HG02970 (cell line): ENCODE results near the gene LSM3.

Experiments
- ATAC-seq: cut with Tn5 transposase; IDR thresholded peaks from one replicate; pipeline ENCODE4 v1.9.1; 2021; ENCODE audit warnings: mild to moderate bottlenecking, moderate library complexity, moderate number of reproducible peaks; ENCODE audit not compliant: unreplicated experiment, low FRiP score

LSM3 gene

GRCh38 chr3:14188041-14188754, 9.6 kb downstream of the LSM3 start:
- ATAC-seq, result no peak

- no peak for ATAC-seq
These were observed 16.2 kb downstream of the LSM3 start for GRCh38 chr3:14194865-14195264.

- ATAC-seq, result no peak
These were observed 21.0 kb downstream of the LSM3 start for GRCh38 chr3:14199641-14200040.

GRCh38 chr3:14200276-14200675, 21.7 kb downstream of the LSM3 start:
- ATAC-seq, result no peak

- no peak for ATAC-seq
These were observed 22.2 kb downstream of the LSM3 start for GRCh38 chr3:14200841-14201240.

GRCh38 chr3:14201940-14202684, 23.5 kb downstream of the LSM3 start:
- no peak for ATAC-seq

GRCh38 chr3:14202874-14203520, 24.4 kb downstream of the LSM3 start:
- ATAC-seq, result no peak

GRCh38 chr3:14203521-14204079, 25.0 kb downstream of the LSM3 start:
- ATAC-seq, result no peak

GRCh38 chr3:14204515-14205284, 26.1 kb downstream of the LSM3 start:
- ATAC-seq, result no peak

GRCh38 chr3:14206548-14207177, 28.0 kb downstream of the LSM3 start:
- no peak for ATAC-seq

GRCh38 chr3:14208168-14208567, 29.6 kb downstream of the LSM3 start:
- ATAC-seq, result no peak

- ATAC-seq, result no peak
These were observed 30.4 kb downstream of the LSM3 start for GRCh38 chr3:14208977-14209394.

GRCh38 chr3:14209581-14210289, 31.1 kb downstream of the LSM3 start:
- no peak for ATAC-seq

- ATAC-seq, result no peak
These were observed 31.7 kb downstream of the LSM3 start for GRCh38 chr3:14210290-14210688.

- no peak for ATAC-seq
These were observed 32.4 kb downstream of the LSM3 start for GRCh38 chr3:14210843-14211594.

GRCh38 chr3:14211621-14212020, 33.0 kb downstream of the LSM3 start:
- ATAC-seq, result no peak

GRCh38 chr3:14212032-14212431, 33.4 kb downstream of the LSM3 start:
- ATAC-seq, result no peak

GRCh38 chr3:14213066-14213774, 34.6 kb downstream of the LSM3 start:
- ATAC-seq, result no peak
